UCSD-AML1 (cell line): ENCODE results near the gene HOXB1.

ENCODE experiments used
- DNase-seq: peaks from one replicate; lab custom pipeline; 2025; ENCODE audit not compliant: unreplicated experiment; lab: John Stamatoyannopoulos, UW

The HOXB1 gene

DNA sequence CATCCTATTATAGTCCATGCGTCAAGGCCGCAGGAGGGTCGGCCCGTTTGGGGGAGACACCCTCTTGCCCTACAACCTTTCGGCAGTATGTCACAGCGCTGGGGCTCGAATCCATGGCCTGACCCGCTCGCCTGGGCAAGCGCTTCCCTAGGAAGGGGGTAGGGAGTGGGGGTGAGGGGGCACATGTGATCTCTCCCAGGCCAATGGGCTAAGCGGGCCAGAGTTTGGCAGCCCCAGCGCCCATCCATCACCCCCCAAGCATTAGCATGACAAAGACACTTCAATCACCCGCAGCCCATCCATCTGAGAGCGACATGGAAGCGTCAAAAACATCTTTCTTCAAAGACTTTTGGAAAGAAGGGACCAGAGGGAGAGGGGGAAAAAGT is at the start of gene HOXB1:
Gene HOXB1, minus strand, starts transcription at position 125 of the 386 bp plus-strand sequence. Its CDS starts 107 bp downstream, at position 18.
- DNase-seq, result no peak

DNA sequence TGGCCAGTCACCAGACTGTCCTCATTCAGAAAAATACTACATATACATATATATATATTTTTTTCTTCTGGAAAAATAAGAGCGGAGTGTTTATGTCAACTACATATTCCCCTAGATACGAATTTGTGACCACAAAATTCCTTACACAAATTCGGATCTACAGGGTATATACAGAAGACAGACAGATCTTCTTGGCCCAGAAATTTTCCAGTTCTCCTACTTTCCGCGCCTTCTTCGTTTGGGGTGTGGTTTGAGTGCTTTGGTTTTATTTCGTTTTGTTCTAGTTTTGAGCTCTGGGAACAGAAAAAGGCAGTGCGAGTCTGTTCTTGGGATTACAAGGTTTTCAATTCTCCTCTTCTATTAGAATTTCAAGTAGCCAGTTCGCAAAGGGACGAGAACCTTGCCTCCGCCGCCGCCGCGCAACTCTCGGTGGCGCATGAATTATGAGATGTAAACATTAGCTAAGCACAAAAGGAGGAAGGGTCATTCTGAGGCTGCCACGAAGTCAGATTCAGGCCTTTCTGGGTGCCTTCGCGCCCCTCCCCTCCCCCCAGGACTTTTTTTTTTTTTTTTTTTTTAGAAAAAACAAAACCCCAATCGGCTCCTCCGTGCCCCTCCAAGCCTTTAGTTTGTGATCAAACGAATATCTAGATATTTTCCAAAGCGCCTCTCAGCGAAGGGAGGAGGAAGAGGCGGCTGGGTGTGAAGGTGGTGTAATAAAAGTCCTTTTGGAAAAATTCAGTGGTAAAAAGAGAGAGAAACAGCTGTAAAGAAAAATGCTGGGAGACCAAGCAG is 49.1 kb upstream of the HOXB1 start:
- DNase-seq, result no peak

DNA sequence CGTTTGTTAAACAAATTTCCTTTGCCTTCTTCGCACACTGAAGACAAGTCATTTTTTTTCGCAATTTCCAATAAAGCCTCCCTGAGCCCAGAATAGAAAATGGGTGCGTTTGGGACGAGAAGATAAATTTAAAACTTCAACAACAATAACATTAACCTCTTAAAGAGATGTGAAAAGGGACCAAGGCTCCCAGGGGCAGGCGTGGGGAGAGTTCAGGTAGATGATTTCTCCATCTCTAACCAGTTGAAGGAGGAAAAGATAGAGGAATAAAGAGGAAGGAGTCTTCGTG is 48.6 kb upstream of the HOXB1 start:
- no peak for DNase-seq

DNA sequence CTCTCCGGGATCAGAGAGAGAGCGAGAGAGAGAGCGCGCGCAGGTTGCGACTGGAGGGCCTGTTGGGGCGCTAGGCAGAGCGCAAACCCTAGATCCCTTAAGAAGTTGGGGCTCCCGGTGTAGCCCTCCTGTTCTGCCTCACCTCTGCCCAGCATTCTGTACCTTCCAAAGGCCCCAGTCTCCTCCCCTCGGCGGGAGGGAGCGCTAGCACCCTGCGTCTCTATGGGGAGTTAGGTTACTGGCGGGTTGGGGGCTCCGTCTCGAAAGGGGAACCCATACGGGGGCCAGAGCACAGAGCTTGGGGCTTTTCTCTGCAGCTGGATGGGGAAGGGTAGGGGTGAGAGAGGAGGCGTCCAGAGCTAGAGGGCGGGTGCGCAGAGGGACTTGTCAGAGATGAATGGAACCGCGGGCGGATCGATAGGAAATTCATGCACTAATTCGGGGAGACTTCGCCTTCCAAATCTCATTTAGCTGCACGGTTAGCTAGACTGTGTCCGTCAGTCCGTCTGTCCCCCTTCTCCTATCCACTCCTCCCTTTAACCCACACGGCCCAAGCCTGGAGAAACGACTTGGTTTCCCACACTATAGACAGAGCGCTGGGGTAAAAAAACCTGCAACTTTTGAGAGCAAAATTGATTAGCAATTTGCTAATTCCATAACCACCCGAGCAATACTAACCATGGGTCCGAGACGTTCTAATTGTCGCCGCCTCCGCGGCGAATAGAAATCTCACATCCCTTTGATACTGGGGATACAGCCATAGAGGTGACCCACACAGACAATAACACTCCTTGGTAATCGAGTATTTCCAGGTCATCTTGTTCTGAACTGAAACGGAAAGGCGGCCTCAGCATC is 48.0 kb upstream of the HOXB1 start:
- DNase-seq, result no peak

DNA sequence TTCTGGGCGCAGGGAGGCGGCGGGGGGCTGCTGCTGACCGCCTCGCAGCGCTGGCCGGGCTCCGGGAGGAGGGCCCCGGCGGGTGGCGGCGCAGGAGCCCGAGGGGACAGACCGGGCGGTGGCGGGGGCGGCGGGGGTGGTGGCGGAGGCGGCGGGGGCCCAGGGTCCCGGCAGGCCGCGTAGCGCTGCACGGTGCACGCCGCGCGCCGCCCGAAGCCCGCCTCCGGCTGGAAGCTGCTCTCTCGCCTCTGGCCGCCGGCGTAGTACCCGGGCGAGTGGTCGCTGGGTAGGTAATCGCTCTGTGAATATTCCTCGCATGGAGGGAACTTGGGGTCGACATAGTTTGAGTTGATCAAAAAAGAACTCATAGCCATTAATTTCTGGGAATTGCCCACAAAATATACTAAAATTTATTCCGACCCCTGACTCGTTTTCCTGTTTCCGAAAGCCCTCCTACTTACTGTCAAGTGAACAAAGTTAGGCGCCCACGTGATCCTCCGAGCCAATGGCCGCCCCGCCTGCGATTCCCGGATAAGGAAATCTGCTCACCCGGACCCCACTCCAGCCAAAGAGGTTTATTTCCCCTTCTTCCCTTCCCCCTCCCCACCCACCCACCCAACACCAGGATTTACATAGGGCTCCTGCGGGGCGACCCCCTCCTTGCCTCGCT is 47.3 kb upstream of the HOXB1 start, which contains the start of gene HOXB4:
Gene HOXB4, minus strand, starts transcription at position 405 of the 670 bp plus-strand sequence. Its CDS starts 31 bp downstream, at position 374.
- DNase-seq, result peak; percentile 81

DNA sequence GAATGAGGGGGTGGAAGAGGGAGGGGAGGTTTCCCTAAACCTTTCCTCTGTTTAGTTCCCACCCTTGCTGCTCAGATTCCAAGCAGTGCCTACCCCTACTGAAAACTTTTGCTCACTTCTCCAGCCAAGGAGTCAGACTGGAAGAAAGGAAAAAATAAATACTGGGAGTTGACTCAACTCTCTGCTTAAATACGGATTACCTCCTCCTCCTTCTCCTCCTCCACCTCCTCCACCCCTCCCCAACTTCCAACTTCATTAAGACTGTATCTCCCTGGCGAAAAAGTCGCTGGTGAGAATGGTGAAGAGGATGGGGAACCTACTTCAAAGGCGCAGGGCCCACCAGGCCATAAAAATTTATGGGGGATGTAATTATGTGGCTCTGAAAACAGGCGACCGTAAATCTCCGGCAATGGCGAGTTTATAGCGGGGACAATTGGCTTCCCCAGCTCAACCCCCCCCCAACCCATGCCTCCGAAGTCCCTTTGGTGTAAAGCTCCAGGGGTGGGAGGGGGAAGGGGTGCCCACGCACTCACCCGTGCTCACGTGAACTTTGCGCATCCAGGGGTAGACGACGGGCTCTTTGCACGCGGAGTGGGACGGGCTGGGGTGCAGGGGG is 46.6 kb upstream of the HOXB1 start:
- DNase-seq, result peak; percentile 42

DNA sequence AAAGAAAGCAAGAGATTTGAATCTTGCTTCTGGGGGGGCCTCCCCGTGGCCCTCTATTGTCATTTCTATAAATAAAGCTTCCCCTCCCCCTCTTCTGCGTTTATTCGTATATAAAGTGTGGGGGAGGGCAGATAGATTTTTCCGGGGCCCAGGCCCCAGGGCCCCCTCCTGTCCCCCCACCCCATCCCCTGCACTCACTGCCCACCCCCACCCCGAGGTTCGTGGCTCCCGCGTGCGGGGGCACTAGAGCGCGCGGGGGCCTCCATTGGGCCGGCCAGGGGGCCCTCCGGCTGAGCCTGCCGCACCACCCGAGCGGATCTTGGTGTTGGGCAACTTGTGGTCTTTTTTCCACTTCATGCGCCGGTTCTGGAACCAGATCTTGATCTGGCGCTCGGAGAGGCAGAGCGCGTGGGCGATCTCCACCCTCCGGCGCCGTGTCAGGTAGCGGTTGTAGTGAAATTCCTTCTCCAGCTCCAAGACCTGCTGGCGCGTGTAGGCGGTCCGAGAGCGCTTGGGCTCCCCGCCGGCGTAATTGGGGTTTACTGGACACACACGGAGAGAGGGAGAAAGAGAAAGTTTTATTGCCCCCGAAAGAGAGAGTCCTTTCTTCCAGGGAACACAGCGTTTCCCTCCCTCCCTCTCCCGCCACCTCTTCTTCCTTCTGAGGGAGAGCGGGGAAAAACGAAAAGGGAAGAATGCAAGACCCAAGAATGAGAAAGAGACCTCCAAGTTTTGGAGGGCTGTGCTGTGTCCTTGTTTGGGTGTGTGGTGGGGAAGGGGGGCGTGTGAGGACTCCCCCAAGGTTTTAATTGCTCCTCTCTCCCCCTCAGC is 45.9 kb upstream of the HOXB1 start:
- no peak for DNase-seq

DNA sequence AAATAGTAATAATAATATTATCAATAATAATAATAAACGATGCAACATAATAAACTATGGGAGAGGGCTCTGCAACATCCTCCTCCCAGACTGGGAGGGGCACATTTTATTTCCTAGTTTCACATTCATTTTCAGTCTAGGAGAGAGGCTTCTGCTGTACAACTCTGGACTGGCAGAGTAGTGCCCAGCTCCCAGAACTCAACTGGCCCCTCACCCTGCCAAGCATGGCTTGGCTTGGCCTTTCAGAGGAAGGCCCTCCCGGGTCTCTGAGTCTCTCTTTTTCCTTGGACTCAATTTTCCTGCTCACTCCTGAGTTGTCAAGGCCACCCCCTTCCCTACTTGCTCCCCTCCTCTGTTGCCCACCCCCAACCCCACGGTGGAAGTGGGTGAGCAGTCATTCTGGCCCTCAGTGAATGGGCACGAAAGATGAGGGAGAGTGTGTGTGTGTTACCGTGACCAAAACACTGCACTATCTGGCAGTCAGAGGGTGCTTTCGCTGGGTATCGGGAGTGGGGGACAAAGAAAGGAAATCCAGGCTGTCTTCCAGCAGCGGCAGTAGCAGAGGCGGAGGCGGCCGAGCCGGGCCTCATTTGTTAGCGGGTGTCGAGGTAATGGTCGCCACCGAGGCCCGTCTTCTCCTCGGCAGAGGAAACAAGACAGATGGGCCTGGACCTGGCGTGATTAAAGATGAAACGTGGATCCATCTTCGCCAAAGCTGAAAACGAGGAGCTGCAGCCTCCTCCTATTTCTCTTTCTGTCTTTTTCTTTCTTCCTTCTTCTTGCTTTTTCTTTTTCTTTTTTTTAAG is 45.1 kb upstream of the HOXB1 start:
- no peak for DNase-seq

DNA sequence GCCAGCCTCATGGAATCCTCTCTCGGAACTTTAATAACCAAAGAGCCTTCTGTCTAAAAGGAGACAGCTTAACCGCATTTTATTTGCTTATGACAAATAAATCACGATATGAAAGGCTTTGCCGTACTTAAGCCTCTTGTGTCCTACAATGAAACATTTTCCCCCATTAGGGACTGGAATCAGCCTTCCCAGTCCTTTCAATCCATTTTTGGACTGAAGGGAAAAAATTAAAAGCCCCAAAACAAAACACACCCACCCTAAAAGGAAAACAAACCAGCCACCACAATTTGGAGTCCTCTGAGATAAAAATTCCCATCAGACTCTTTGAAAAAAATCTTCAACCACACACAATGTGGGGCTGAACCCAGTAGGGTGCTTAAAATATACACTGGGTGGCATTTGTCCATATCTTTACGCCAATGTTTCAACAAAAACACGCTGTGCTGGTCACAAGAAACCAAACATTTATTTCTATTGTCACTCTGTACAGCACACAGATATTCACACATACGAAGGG is 44.3 kb upstream of the HOXB1 start:
- no peak for DNase-seq

DNA sequence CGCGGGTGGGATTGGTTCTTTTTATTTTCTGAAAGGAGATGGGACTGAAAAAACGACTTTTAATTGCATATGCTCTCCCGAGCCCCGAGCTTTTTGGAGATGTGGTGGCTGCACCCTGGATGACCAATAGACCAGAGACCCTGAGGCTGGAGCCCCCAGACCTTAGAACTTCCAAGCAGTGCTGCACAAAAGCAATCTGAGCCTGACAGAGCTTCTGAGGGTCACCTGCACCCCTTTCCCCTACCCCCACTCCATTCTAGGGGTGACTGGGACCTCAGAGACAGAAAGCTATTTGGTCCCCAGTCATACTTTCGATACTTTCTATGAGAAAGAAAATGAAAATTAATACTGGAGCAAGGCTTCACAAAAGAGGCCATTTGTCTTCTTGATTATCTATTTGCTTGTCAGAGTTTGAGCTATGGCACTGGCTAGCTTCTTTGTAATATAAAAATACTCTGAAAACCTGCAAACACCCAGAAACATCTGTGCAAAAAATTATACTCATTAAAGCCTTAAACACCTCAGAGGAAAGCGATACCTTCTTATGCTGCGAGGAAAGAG is 43.8 kb upstream of the HOXB1 start:
- no peak for DNase-seq

DNA sequence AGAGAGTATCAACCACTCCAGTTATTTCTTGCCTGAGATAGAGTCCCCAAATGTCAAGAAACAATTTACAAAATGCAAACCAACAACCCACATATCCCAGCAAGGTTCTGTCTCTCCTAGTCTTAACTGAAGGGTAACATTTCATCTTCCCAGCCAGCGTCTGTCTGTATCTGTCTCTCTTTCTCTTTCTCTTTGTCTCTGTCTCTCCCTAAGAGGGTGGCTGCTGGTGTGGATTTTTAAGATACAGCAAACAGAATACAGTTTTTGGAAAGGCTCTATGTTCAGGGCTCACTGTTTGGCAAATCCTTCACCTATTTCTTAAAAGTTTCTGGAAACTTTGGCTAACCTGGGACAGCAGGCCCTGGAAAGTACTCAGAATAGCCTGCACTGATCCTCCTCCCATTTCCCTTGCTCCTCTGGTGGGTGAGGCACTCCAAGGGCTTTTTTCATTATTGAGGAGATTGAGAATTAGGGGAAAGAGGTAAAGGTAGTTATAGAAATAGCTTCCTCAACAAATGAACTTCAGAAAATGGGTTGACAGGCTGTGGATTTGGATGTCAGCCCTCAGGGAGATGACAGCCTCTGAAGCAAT is 41.1 kb upstream of the HOXB1 start:
- DNase-seq, result no peak

DNA sequence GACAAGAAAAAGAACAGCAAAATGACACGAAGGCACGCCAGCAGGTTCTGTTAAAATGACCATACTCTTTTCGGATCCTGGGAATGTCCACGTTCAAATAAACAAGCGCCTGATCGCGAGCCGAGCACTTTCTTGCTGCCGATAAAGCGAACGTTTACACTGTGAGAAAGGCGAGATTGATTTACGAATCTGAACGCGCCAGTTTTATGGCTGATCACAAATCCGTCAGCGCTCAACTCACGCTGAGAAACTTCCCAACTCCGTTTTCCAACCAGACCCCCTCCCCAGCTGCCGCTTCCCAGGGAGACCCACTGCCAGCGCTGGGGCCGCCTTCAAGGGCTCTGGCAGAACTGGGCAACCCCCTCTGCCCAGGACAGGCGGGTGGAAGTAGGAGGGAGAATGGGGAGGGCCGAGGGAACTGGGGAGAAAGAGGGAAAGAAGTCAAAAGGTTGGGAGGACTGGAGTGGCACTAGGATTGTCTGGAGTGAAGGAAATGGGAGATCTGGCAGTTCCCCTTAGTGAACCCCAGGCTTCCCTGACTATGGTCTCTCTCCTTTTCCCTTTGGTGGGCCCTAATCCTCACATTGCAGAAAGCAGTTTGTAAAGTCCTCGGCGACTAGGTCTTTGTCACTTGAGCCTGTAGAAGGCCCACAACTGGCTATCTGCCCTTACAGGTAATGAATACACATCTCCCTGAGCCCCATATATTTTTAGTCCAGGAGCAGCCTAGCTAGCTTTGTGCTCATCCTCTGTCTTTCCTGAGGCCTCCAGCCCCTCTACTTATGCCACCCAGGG is 40.4 kb upstream of the HOXB1 start:
- no peak for DNase-seq

DNA sequence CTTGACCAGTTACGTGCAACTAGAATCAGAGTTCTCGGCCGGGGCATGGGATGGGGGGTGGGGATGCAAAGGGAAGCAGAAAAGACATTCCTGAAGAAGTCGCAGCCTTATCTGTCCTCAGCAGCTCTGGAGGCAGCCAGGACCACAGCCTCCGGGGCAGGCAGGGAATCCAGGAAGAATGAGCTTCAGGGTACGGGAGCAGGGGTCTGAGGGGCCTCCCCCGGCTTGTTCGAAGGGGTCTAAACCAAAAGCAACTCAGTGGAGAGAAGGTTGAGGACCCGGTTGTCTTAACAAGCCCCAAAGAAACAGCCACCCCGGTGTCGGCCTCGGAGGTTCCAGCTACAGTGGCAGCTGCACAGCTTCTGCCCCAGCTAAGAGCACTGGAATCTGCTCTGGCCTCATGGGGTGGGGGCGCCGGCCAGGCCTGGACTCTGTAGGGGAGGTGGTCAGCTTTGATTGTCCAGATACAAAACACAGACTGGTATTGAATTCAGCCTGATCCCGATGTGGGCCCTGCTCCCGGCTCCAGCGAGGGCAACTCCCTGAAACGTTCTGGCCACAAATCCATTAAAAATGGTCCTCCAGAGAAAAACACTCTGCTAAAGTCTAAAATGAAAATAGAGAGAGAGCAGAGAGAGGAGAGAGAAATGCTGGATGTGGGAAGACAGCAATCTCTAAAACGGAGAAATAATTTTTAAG is 39.7 kb upstream of the HOXB1 start:
- no peak for DNase-seq

DNA sequence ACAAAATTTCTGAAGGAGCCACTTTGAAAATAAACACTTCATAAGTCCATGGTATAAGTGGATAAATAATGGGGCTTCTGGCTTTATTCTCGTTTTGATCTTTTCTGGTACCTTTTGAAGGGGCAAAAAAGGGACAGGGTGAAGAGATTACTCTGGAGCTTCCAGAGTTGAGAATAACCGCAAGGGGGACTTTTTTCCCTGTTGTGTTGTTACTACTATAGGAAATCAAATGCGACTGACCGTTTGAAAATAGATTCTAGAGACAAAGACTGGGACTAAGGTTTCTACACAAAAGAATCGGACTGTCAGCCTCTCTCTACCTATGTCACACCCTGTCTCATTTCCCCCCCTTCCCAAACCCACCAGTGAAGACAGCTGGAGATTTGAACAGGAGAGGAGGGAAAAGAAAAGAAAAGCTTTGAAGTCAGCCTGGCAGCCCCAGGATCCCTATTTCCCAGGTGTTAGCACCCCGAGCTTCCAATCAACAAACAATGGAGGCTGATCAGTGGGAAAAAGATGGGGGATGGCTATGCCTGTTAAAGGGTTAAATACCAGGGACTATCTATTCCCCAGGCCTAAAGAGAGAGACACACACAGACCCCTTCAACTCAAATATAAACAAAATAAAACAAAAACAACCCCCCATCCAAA is 39.0 kb upstream of the HOXB1 start:
- DNase-seq, result no peak

DNA sequence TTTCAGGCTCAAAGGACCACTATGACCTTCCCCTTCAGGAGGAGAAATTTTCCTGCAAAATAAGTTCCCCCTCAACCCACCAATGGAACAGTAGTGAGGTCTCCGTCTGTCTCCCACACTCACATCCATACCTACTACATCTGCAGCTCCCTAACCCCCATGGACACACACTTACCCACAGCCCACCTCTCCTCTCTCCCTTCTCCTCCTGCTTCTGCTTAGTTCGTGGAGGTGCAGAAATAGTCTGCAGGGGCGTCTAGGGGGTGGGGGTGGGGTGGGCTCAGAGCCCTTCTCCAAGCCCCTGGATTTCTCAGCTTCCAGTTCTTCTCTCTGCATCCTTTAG is 38.4 kb upstream of the HOXB1 start:
- no peak for DNase-seq

DNA sequence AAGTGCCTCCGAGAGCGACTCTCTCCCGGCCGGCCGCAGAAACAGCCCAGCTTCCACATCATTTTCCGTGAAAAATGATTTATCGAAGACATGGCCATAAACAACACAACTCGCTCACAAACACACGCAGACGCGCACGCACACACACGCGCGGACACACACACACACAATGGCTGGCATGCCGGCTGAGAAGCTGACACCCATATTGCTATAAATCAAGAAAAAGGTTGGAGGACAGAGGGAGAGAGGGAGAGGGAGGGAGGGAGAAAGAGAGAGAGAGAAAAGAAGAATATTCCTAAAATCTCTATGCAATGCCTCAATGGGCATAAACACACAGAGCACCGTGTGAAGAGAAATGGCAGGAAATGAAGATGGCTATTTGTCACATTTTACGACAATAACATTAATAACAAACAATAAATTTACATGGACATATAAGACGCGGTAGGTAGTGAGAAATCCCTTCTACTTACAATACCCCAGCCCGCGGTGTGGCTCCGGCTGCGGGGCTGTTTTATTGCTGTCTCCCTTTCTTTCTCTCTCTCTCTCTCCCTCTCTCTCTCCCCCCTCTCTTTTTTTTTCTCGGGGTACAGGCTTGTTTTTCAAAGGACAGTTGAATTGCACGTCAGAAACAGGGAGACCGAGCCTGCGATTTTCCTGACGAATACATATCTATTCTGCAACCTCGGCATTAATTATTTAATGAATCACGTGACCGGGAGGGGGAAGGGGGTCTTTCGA is 37.9 kb upstream of the HOXB1 start:
- no peak for DNase-seq
